Medulla oblongata (tissue), 1 donor: ENCODE results near the gene NEURL1.
"Not testable (repeated sequence)": the region's sequence is repeated elsewhere in the genome, so short reads cannot be mapped to it uniquely, and the experiment has no call there.

Experiments used
- DNase-seq: peaks from one replicate; pipeline ENCODE4 v3.0.0-alpha.2; 2015; ENCODE audit errors: extremely low spot score

NEURL1 gene

DNA sequence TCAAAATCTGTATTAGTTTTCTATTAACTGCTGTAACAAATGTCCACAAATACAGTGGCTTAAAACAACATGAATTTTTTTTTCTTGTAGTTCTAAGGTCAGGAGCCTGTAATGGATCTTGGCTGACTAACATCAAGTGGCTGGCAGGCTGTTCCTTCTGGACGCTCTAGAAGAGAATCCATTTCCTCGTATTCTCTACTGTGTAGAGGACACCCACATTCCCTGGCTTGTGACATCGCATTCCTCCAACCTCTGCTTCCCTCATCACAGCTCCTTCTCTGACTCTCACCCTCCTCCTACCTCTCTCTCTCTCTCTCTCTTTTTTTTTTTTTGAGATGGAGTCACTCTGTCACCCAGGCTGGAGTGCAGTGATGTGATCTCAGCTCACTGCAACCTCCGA, 30.0 kb upstream of the NEURL1 start:
- no peak for DNase-seq

DNA sequence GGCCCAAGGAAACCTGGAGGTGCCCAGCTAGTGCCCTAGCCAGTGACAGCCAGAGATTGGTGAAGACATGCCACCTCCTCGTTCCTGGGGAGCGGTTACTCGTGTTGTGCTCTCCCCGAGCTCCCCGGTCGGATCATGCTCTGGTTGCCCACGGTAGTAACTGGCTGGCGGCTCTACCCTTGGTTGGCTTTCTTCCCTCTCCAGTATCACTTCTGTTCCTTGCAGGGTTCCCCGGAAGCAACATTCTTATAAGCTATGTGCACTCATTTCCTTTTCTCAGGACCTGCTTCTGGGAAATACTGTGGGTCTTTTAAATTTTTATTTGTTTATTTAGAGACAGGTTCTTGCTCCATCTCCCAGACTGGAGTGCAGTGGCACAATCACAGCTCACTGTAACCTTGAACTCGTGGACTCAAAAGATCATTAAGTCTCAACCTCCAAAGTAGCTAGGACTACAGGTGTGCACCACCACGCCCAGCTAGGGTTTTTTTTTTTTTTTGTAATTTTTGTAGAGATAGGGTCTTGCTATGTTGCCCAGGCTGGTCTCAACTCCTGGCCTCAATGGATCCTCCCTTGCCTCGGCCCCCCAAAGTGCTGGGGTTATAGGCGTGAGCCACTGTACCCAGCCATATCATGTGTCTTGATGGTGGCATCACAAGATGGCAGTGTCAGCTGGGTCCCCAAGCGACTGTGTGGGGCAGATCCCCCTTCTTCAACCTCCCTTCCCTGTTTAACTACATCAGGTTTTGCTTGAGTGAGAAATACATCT, 27.9 kb upstream of the NEURL1 start:
- DNase-seq: peak; percentile 38

DNA sequence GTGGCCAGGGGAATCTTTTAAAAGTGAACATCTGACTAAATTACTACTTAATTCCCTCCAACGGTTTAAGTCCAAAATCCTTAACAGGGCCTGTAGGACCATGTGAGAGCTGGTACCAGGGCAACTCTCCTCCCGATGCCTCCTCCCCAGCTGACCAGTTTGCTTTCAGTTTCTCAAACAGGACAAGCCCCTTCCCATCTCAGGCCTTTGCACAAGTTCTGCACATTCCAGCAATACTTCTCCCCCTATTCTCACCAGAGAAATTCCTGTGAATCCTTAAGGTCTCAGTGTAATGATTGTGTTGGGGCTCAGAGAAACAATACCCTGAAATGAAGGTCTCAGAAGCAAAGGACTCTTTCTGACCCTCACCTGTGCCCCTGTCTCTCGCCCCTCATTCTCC, 26.8 kb upstream of the NEURL1 start:
- no peak for DNase-seq

DNA sequence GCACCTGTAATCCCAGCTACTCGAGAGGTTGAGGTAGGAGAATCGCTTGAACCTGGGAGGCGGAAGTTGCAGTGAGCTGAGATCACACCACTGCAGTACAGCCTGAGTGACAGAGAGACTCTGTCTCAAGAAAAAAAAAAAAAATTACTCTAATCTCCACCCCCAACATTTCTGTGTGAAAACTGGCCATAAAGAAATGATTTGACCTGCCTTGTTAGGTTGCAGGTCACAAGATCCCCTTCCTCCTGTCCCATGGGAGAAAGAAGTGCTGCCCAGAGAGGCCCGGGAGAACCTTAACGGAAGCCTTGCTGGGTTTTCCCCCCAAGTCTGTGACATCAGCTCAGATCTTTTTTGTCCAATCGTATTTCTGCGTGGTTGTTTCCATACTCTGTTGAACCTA, 26.1 kb upstream of the NEURL1 start:
- DNase-seq: no peak

DNA sequence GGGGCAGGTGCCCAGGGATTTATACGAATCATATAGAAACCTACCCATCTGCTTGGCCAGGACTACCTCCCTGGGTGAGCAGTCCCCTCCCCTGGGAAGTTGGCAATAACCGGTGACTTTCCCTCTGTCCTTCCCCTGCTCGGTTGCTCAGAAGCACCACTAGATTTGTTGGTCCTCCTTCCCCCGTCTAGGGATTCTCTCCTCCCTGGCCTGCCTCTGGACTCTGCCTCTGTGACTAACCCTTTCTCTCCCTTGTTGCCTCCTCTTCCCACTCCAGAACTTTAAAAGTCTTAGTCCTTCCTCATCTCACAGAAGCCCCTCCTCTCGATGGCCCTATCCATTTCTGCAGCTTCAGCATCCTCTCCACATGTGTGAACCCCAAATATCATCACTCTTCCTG, 24.3 kb upstream of the NEURL1 start:
- no peak for DNase-seq

DNA sequence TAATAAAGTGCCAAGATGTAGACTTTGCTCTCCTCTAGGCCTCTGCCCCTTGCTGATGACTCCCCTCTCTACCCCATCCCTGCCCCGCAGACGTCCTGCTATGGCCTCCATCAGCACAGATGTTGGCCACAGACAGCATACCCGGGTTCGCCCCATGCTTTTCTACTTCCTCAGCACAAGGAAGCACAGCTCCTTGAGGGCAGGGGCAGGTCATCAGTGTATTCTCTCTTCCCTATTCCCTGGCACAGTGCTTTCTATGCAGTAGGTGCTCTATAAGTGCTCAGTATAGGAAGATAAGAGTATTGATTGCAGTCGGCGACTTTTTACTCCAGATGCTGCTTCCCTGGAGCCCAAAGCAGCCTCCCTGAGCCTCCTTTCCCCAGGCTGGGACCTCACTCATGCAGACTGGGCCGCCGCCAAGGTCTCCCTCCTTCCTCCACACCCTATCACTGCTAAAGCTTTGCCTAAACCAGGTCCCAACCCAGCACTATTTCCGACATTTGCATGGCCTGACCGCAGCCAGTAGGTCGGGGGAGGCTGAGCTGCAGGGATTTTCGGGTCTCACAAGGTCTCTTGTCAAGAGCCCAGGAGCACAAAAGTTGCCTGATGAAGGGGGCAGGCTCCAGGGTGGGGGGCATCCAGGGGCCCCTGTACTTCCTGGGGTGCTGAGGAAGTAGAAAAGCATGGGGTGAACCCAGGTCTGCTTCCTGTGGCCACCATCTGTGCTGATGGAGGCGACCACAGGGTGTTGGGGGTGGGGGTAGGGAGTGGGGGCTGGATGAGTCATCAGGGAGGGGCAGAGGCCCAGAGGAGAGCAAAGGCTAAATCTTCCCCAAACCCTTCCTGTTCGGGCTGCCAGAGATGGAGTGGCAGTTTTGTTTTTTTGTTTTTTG, 22.5 kb upstream of the NEURL1 start:
- no peak for DNase-seq

DNA sequence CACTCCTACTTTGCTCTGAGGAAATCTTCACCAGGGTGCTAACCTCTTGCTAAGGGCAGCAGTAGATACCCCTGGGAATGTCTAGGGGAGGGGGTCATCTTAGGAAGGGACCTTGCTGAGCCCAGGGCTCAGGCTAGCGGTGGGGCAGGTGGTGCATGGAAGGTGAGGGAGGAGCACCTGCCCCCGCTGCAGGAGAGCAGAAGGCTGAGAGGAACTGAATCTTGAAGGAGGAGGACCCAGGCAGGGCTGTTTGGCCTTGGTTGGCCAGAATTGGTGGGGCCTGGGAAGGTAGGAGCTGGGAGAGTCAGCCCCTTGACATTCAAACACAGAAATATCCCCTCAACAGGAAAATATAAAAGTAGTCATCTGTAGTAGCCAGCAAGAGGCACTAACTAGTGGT, 21.5 kb upstream of the NEURL1 start:
- DNase-seq: no peak

DNA sequence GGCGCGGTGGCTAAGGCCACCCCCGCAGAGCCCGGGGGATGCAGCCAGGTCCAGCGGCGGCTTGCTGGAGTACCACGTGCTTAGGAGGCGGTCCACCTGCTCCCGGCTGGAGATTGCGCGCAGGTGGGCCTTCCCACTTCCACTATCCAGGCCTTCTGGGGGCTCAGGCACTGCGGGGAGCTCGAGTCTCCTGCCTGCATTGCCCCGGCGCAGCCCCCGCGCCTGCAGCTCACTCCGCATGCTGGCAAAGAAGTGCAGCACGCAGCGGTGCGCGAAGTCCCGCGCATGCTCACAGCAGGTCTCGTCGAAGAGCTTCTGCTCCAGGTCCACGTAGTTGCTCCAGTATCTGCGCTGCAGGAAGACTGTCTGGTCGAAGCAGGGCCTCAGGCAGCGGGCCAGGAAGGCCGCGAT, 20.2 kb upstream of the NEURL1 start:
- DNase-seq: no peak

DNA sequence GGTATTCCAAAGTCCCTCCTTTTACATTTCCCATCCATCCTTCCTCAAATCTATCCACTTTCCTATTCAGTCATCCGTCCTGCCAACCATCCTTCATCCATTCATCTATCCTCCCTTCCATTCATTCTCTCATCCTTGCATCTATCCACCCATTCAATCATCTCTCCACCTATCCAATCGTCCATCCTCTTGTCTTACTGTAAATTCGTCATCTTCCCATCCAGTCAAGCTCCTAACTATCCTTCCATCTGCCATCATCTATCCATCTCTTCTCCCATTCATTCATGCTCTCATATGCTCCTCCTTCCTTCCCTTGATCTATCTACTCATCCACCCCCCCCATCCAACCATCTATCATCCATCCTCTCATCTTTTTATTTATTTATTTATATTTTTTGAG, 19.4 kb upstream of the NEURL1 start:
- DNase-seq: no peak

DNA sequence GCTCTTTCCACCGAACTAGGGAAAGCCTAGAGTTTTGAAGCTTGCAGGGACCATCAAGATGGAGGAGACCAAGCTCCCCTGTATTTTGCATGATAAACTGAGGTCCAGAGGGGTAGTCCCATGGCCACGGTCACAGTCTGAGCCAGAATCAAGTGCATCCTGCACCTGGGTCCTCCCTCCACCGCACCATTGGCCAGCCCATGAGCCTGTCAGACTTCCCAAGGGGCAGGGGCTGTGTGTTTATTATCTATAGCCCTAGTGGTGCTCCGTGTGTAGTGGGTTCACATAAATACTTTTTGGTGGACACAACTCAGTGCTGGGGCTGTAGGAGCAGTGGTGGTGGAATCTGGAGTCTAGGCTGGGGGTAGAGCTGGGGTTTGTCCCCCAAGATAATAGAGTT, 18.1 kb upstream of the NEURL1 start:
- no peak for DNase-seq

DNA sequence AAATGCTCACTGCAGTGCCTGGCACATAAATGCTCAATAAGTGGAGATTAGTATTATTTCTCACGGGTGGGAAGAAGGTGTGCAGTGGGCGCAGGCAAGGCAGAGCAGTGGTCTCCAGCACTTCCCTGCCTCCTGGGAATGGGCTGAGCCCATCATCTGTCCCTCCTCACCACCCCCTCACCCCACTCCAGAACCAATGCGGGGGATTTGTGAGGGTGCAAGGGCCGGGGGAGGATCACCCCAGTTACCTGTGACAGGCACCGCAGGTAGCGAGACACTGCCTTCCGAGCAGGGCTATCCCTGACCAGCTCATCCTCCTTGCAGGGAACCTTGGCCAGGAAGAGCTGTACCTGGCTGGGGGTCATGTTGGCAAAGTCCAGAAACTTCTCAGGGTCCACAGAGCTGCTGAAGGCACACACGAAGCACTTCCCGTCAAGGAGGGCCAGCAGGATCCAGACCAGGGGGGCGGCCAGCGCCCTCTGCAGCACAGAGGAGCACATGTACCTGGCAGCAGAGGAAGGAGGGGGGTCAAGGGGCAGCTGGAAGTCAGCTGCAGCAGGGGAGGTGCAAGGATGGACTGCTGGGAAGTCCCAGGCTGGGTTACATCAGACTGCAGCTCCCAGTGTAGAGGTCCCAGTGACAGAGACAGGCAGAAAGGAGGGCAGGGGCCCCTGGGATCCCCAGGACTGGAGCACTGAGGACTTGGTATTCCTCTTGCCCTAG, 17.3 kb upstream of the NEURL1 start:
- no peak for DNase-seq

DNA sequence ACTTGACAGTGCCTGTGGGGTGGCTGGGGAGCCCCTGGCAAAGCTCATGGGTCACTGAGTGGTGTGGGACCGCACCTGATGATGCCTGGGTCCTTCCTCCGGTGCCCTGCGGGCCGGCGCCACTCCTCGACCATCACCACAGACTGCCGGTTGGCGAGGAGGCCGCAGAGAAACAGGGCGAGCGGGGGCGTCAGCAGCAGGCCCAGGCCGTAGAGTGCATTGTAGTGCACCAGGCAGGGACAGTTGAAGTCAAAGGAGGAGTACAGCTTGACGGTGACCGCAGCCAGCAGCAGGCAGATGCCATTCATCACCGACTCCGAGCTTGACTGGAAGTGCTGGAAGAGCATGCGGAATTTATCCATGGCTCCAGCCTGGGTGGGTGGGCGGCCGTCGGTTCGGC, 14.8 kb upstream of the NEURL1 start:
- DNase-seq: no peak

DNA sequence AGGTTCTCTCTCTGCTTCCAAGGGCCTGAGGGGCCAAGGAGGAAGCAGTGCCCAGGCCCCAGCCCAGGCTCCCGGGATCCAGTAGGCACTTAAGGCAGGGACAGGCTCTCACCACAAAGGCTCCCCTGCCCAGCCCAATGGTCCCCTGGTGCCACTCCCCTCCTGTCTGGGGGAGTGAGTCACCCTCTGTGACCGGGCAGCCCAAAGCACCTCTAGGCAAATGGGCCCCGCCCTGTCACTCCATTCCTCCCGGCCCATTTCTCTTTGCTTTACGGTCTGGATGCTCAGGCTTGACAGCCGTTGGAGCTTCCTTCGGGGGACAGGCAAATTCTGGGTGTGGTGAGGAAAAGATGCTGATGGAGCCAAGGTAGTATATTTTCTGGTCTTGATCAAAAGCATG, 14.4 kb upstream of the NEURL1 start, which contains the start of gene CALHM3:
Gene CALHM3, minus strand, starts transcription at position 106 of the 400 bp plus-strand sequence. CDS start 208 bp downstream, outside the sequence.
- no peak for DNase-seq

DNA sequence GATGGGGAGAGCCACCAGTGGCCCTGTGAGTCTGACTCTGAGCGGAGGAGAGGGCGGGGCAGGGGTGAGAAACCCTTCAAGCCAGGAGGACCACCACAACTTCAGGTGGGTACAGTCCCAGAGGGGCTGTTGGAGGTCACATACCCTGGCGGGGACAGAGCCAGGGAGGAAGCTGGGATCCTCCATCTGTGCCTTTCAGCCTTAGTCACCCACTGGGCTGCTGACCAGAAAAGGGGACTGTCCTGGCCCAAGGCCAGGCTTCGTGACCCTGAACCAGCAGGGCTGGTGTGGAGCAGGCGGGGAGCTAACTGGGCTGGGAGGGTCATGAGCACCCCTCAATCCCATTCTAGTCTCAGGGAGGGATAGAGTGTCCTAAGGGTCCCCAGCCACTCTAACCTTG, 13.0 kb upstream of the NEURL1 start:
- no peak for DNase-seq

DNA sequence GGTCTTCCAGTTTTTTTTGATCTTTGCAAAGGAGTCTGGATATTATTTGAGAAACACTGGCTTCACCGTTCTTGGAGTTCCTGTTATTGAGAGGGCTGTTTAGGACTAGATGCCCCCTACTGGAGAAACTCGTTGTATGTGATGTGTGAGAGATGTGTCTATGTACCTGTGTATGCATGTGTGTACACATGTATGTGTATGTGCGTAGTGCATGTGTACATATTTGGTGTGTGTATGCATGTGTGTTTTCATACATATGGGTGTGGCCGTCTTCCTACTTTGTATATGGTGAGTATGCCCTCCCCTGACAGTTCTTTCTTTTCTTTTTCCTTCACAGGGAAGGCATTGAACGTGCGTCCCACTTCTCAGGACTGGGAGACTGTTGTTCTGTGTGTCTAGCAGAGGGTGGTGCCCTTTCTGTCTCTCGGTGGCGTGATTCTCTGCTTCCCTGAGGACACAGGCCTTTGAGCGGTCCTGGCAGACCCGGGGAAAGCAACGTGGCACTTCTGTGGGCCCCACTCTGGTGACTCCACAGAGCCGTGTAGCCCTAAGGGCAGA, 11.5 kb upstream of the NEURL1 start:
- DNase-seq: peak; percentile 61

DNA sequence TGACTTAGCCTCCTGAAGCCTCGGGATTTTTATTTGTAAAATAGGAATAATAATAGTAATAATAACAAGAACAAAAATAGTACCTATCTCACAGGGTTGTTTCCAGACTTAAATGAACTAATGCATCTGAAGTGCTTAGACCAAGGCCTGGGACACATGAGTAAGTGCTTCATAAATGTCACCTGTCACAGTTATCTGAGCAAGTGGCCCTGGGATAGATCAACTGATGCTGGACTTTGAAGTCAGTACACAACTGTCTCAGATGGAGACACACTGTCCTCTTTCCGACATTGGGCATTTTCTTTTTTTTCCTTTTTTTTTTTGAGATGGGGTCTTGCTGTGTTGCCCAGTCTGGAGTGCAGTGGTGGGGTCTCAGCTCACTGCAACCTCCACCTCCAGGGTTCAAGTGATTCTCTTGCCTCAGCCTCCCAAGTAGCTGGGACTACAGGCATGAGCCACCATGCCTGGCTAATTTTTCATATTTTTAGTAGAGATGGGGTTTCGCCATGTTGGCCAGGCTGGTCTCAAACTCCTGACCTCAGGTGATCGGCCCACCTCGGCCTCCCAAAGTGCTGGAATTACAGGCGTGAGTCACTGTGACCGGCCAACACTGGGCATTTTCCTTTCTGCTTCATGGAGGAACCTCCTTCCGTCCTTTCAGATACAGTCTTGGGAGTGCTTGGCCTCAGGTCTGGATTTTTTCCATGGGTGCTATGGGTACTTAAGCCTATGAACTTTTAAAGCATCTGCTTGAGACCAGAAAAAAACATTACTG, 6.7 kb upstream of the NEURL1 start:
- not testable (repeated sequence) for DNase-seq

DNA sequence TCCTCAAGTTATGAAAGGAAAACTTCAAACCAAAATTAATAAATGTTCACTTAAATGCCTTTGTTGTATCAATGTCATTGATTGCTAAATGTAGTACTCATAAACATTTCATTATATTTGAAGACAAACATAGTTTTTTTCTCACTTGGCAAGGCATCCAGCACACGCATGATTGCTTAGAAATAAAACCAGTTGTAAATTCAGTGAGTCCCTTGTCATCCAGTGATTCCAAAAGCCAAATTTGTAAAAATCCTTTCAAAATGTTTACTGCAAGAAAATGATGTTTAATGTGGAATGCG, 6.1 kb upstream of the NEURL1 start:
- DNase-seq: no peak

DNA sequence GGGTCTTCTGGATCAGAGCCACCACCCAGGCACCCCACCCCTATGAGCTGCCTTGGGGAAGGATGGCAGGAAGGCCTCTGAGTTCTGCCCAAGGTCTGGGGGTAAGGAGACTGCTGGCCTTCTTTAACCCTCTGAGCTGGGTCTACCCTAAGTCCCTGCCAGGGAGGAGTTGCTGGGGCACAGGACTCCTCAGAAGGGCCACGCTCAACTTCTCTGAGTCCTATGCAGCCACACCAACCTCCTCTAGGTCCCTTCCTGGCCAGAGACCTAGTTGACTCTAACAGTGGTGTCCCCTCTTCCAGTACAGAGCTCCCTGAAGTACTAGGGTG, 2.6 kb upstream of the NEURL1 start:
- DNase-seq: no peak

DNA sequence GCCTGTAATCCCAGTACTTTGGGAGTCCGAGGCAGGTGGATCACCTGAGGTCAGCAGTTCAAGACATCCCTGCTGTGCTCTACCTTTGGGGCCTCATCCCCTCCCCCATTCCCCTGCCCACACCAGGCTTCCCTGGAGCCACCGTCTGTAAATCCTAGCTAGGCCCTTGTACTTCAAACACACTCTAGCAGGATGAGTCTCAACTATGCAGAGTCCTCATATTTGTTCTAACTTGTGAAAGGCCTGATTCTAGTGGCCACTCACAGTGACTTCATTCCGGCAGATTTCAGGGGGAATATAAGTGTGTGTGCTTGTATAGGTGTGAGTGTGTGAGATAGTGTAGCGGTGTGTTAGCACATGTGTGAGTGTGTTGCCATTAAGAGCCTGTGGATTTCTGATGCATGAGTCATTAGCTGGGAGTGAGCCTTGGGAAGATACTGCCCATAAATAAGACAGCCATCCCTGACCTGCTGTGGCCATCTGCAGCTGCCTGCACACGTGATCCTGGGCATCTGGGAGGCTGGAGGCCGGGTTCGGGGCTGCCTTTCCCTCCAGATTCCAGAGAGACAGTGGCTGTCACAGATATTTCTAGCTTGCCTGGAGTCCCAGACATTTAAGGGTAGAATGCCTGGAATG, 1.7 kb upstream of the NEURL1 start:
- no peak for DNase-seq

DNA sequence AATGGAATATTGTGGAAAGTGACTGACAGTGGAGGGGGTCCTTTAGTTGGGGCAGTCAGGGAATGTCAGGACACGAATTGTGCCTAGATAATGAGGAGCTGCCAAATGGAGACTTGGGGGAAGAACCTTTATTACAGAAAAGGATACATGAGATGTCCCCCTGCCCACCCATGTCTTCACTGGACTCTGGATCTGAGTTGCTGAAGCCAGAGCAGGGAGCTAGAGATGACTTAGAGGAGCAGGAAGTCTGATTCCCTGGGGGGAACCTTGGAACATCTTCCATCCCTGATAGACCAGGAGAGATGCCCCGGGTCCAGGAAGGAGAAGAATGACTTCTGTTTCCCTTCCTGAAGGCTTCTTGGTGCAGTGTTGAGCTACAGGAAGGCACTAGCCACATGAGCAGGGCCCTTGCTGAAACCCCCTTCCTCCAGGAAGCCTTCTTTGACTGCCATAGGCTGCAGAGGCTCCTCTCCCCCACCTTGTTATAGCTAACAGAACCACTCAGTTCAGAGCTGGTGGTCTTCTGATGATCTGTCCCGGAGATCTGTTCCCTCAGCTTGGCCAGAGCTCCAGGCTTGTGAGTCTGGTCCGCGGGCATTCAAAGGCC, 747 bp upstream of the NEURL1 start:
- DNase-seq: no peak
